Omental fat pad (tissue), 4 donors: ENCODE results near the gene AGRN. TPM values are rescaled to one million over a fixed set of nuclear protein-coding genes. Genes with fewer than 3 reads are reported as not detected.

ENCODE experiments used
- ATAC-seq: fragments of 150-250 bp; one replicate; pipeline ENCODE4 v1.9.1; 2016; ENCODE audit warnings: mild to moderate bottlenecking, moderate library complexity; ENCODE audit not compliant: low FRiP score
- DNase-seq: peaks from one replicate; pipeline ENCODE4 v3.0.0-alpha.2; 2019; ENCODE audit warnings: low spot score
- CTCF ChIP-seq, 3 donors: fragments of 450-650 bp; IDR thresholded peaks; one replicate each; pipeline ENCODE4 v1.5.1; 2016 to 2017; ENCODE audit warnings: antibody characterized with exemption in 3 of 3, mild to moderate bottlenecking in 3 of 3, moderate library complexity in 2 of 3
- total RNA-seq, 4 donors: library from RNA; depleted of rRNA; stranded (reverse); fragments of >200 nt; gene quantifications; one replicate each; pipeline ENCODE4 v1.1.0, GENCODE V29; 2016

The AGRN gene
- total RNA-seq, 4 donors from 2014 or later, result 17.2 to 42.3 (median 22.6) TPM

- no peak for TF ChIP-seq CTCF (IDR thresholded peaks at IDR 0.05)
- ATAC-seq (no peak), DNase-seq (no peak)
These were observed 69.1 kb downstream of the AGRN start for GRCh38 chr1:1088801-1089680.

DNA sequence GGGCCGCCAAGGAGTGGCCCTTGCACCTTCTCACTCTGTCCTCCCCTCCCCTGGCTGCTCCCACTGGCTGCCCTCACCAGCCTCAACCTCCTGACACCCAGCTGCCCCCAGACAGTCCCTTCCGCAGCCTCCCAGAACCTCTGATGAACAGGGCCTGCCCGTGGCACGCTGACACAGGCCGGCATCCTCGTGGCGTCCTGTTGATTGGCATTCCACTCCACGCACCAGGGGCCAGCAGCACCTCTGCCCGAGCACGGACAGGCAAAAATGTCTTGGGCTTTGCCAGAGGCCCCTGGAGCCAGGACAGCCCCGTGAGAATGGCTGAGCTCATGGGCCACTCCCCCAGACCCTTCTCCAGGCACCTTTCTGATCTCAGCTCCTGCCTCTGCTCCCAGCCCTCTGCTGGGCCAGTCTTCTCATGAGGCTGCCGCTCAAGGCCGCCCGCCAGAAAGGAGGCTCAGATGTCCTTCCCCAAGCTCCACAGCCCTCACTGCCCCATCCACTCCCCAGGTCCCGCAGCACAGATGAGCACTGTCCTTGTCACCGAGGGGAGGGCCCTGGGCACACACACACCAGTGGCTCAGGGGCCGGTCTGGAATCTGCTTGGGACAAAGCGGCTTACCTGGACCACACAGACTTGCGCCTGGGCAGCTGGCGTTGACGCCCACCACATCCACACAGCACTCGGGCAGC, 70.0 kb downstream of the AGRN start:
- no peak for TF ChIP-seq CTCF (IDR thresholded peaks at IDR 0.05)
- no peak for ATAC-seq
- DNase-seq, result no peak

DNA sequence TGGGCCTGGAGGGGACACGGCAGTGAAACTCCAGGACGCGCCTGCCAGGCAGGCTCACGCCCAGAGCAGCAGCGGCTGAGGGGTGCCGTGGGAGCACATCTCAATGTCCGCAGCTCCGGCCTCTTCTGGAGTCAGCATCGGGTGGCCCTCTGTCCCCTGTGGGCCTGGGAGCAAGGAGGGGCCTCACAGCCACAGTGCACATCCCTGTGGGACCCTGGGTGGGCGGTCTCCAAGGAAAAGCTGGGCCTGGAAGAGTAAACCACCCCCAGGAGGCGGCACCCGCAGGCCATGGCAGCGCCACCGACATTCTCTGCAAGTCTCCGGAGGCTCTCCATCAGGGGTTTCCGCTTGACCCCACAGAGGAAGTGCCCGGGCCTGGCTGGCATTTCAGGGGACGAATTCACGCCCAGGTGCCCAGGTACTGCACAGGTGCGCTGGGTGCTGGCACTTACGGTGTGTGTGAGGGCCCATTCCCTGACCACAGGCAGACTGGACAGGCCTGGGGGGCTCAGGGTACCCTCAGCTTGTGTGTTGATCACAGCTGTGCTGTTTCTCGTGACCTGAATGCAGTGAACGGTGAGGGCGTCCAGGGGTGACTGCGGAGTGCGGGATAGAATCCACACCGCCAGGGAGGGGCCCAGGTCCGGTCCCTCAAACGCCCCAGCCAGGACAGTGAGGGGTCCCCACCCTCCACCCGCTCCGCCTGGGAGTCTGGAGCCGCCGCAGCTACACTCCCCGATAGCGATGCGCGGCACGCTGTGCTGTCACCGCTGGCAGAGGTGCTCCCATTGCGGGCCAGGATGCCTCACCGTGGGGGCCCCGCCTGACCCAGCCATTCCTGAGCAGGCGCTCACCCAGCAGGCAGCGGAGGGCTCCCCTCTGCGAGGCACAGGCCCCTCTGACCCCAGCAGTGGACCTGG, 70.8 kb downstream of the AGRN start:
- ATAC-seq (no peak), DNase-seq (no peak)
- TF ChIP-seq CTCF (IDR thresholded peaks at IDR 0.05), result no peak

DNA sequence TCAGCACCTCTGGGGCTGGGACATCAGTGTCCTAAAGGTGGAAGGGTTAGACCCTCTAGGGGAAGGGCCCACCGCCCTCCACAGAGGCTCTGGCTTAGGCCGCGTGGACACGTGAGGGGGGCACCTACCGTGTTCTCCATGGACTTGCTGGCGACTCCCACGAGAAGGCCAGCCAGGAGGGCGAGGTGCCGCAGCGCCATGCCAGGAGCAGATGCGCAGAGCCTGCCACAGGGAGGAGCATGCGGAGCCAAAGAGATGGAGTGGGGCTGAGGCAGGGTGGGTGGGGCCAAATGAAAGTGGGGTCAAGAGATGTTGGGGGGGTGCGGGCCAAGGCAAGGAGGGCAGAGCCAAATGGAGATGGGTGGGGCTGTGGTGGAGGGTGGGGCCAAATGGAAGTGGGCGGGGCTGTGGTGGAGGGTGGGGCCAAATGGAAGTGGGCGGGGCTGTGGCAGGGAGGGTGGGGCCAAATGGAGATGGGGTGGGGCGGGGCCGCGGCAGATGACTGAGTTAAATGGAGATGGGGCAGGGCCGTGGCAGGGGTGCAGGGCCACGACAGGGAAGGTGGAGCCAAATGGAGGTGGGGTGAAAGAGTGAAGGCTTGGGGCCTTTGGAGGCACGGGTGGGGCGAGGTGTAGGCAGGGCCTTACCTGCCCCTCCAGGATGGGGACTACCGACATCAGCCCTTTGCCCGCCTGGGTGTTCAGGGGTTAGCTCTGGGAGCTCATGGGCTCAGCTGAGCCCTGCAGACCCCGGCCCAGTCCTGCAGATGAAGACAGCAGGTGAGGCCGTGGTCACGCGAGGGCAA, 71.6 kb downstream of the AGRN start:
- TF ChIP-seq CTCF (IDR thresholded peaks at IDR 0.05), result no peak
- no peak for ATAC-seq
- DNase-seq, result no peak

GRCh38 chr1:1092149-1092855, 72.4 kb downstream of the AGRN start:
- no peak for ATAC-seq
- TF ChIP-seq CTCF (IDR thresholded peaks at IDR 0.05), result no peak
- DNase-seq, result no peak
